ENCODE measurements around the gene CACNA1C.

The CACNA1C gene

DNA sequence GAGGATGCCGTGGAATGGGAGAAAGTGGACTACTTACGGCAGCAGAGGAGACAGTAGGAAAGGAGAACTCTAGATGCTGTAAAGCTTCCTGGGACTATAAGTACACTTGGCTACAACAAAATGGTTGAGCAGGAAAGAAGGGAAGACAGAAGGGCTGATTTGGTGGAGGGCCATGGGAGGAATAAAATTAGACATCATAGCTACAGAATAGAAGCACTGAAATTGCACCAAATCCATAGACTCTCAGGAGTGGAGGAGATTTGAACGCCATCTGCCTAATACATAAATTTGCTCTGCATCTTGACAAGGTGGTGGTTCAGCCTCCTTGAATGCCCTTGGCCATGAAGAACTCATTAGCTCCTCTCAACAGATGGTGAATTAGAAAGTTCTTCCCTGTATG, 32.3 kb upstream of the CACNA1C start:
- Mint-ChIP-seq H3K9me3 (no peaks in the 10 kb centered on the region), H3K27me3 (peaks cover 3% of the 10 kb centered on the region), H3K4me1 (no peaks in the 10 kb centered on the region), H3K36me3 (no peaks in the 10 kb centered on the region), H3K4me3 (no peak overlapping the region), H3K27ac (no peak overlapping the region)

DNA sequence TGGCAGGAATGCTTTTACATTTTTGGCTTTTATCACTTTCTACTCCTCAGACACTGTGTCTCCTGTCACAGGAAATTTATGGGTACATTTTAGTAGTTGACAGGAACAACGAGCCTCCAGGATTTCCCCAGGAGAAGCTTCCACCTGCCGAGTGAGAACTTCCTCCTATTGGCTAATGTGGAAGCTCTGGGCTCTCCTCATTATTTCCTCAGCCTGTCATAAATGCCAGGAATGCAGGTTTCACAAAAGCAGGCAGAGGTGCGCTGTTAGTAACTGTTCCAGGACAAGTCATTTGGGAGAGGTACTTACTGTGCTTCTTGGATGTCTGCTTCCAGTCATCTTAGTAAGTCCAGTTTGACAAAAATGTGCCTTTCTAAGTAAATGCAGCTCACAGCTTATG, 29.4 kb upstream of the CACNA1C start:
- Mint-ChIP-seq H3K27ac (no peak overlapping the region), H3K4me1 (no peaks in the 10 kb centered on the region), H3K27me3 (peaks cover 3% of the 10 kb centered on the region), H3K36me3 (no peaks in the 10 kb centered on the region), H3K4me3 (no peak overlapping the region), H3K9me3 (no peaks in the 10 kb centered on the region)

DNA sequence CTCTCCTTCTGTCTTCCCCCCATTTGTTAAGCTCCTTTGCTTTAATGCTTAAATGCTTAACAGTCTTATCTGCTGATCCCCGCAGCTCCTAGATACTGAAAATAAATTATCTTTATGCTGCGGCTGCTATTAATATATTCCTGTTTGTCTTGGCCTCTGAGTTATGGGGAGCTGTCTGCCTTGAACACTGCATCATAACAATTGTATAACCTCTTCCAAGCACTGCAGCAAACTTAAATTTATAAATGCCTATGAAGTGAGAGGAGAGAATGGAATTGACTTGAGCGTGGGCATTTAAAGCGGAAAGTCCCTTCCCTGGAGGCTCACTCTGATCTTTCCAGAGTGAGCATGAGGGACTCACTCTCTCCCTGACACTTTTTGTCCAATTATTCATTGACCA, 25.4 kb upstream of the CACNA1C start:
- Mint-ChIP-seq H3K4me1 (no peaks in the 10 kb centered on the region), H3K36me3 (no peaks in the 10 kb centered on the region), H3K4me3 (no peak overlapping the region), H3K27me3 (peaks cover 3% of the 10 kb centered on the region), H3K27ac (no peak overlapping the region), H3K9me3 (no peaks in the 10 kb centered on the region)

DNA sequence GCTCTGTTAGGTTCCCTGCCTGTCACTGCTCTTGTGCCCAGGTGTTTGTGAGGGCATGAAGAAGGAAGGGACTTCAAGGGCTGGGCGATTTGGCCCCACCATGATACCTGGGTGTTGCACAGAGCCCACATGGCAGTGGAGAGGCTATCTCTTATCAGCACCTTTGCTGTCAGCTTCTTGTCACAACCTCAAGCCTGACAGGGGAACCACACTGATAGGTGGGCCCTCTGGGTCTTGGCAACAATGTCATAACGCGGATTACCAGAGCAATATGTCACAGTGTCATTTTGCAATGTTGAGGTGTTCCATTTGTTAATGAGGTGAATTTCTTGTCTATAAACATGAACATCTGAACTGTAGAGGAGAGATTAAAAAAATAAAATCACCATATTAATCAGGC, 22.9 kb upstream of the CACNA1C start:
- Mint-ChIP-seq H3K4me1 (peaks cover 4% of the 10 kb centered on the region), H3K27ac (no peak overlapping the region), H3K36me3 (no peaks in the 10 kb centered on the region), H3K9me3 (no peaks in the 10 kb centered on the region), H3K4me3 (no peak overlapping the region), H3K27me3 (peaks cover 8% of the 10 kb centered on the region)

DNA sequence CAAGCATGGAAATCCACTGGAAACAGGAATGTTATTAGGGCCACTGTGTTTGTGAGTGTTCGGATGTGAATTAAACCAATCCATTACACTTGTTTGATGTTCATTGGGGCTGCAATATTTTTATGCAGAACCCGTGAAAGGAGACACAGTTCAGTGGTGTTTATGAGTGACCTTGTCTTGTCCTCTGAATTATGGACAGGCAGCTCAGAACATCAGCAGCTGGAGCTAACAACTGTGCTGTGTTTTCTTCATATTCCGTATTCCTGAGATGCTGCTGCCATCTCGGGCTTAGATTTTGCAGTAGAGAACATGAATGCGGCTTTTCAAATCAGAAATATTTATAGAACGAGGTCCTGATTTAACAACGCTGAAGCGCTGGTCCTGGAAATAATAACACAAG, 20.3 kb upstream of the CACNA1C start:
- Mint-ChIP-seq H3K4me3 (no peak overlapping the region), H3K36me3 (no peaks in the 10 kb centered on the region), H3K4me1 (peaks cover 14% of the 10 kb centered on the region), H3K27me3 (peaks cover 16% of the 10 kb centered on the region), H3K27ac (no peak overlapping the region), H3K9me3 (no peaks in the 10 kb centered on the region)

DNA sequence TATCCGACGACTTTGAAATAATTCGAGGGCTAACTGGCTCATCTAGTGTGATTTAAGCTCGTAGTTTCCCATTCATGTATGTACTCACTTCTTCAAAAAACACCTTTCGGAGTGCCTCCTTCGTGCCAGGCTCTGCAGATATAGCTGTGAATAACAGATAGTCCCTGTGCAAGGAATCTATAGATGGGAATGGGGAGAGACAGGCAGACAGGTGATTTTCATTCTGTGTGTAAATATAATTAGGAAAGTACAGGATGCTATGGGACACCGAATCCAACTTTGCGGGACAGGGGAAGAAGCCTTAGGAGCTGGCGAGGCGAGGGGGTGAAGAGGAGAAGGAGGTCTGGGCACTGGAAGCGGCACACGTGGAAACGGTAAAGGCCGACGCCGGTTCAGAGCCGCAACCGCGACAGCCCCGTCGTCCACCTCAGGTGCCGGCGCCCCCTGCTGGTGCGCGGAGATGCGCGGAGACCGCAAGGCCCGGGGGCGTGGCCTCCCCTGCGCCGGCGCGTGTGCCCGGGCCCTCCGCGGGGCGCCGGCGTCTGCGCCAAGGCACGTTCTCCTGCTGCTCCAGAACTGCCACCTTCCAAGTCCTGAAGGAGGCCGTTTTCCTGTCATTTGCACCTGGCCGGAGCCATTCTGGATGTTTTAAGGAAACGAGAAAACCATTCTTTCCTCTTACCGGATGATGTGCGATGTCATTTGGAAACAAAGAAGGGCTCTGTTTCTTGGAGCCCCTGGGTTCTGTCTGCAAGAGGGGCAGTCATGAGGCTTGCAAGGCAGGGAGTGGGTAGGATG, 18.0 kb upstream of the CACNA1C start:
- H3K27ac Mint-ChIP-seq, result peak overlapping the region; percentile 66
- H3K27me3 Mint-ChIP-seq, result peaks cover 16% of the 10 kb centered on the region
- no peaks in the 10 kb centered on the region for H3K9me3 Mint-ChIP-seq

DNA sequence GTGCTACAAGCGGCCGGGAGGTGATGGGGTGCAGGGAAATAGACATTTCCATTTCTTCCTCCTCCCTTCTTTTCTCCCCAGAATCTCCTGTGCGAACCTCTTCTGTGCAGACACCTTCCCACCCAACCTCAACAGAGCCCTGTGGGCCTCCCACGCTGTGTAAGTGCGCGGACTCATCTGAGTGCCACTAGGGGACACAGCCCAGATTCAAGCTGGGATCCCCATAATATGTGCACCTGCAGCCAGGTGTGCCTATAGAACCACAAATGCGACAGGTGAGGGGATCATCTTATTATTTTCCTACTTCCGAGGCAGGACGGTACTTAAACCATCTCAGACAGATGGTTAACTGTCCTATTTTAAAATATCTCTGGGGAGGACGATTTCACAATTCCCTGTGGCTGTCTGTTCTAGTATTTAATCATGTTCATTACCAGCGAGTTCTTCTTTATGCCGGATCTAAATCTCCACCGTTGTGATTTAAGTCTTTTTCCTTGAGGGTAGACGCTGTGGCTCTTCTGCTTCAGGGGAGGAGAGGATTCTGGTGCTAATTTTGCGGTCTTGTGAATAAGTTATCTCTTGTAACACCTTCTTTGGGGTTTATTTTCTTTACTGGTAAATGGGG, 17.2 kb upstream of the CACNA1C start:
- Mint-ChIP-seq H3K36me3 (no peaks in the 10 kb centered on the region), H3K27ac (no peak overlapping the region), H3K4me1 (peaks cover 14% of the 10 kb centered on the region), H3K9me3 (no peaks in the 10 kb centered on the region), H3K4me3 (peak overlapping the region; percentile 69), H3K27me3 (peaks cover 15% of the 10 kb centered on the region)

More for the DNA sequence above, 18.0 kb upstream of the CACNA1C start:
- Mint-ChIP-seq H3K4me3 (peak overlapping the region; percentile 69), H3K4me1 (peaks cover 14% of the 10 kb centered on the region), H3K36me3 (no peaks in the 10 kb centered on the region)

DNA sequence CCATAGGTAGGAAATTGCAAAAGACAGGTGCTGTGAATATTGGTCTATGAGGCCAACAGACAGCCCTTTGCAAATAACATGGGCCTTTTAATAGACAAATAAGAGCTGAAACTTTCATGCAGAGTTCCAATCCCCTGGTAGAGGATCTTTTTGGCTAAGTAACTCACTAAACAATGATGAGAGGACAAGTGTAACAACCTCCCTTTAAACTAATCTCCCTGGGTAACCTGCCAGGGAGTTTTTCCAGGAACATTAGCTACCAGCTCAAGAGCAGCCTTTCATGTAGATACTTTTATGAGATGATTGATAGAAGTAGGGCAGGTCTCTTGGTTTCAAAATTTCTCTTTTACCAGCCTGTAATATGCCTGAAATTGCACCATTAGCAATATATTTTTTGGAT, 13.8 kb upstream of the CACNA1C start:
- no peaks in the 10 kb centered on the region for H3K36me3 Mint-ChIP-seq
- no peak overlapping the region for H3K27ac Mint-ChIP-seq
- no peaks in the 10 kb centered on the region for H3K9me3 Mint-ChIP-seq
- H3K27me3 Mint-ChIP-seq, result peaks cover 17% of the 10 kb centered on the region
- peaks cover 14% of the 10 kb centered on the region for H3K4me1 Mint-ChIP-seq
- no peak overlapping the region for H3K4me3 Mint-ChIP-seq

DNA sequence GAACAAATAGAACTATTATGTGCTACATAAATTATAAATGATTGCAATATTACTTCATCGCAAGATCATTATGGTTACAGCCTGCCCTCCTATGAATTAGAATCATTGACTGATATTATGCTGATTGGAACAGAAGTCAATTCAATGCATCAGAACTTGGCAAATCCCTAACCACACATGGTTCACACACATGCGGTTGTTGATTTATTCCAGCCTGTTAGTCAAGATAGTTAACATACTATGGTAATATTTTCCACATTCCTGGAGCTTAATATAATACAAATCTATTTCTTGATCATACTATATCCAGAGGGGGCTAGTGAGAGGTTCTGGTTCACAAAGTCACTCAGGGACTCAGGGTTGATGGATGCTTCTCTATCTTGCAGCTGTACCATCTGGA, 9.7 kb upstream of the CACNA1C start:
- no peak overlapping the region for H3K27ac Mint-ChIP-seq
- H3K36me3 Mint-ChIP-seq, result no peaks in the 10 kb centered on the region
- H3K27me3 Mint-ChIP-seq, result peaks cover 13% of the 10 kb centered on the region
- no peak overlapping the region for H3K4me3 Mint-ChIP-seq
- H3K9me3 Mint-ChIP-seq, result no peaks in the 10 kb centered on the region
- H3K4me1 Mint-ChIP-seq, result no peaks in the 10 kb centered on the region

DNA sequence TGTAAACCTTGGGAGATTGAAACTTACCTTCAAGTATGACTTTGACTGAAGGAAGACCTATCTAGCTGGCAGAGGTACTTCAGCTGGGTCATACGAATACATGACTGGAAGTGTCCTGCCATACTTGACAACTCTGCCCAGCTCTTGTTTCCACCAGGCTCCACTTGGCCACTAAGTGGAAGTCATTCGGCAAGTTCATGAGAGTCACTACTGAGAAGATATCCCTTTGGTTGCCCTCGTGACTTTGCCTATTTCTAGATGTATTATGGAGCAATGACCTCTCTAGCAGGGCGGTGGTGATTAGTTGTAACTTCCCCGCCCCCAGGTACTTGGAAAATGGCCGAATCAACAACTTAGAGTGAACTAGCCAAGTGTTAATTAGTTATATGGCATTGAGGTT, 8.6 kb upstream of the CACNA1C start:
- H3K36me3 Mint-ChIP-seq, result no peaks in the 10 kb centered on the region
- H3K9me3 Mint-ChIP-seq, result no peaks in the 10 kb centered on the region
- H3K27ac Mint-ChIP-seq, result no peak overlapping the region
- no peaks in the 10 kb centered on the region for H3K4me1 Mint-ChIP-seq
- peaks cover 19% of the 10 kb centered on the region for H3K27me3 Mint-ChIP-seq
- H3K4me3 Mint-ChIP-seq, result no peak overlapping the region

DNA sequence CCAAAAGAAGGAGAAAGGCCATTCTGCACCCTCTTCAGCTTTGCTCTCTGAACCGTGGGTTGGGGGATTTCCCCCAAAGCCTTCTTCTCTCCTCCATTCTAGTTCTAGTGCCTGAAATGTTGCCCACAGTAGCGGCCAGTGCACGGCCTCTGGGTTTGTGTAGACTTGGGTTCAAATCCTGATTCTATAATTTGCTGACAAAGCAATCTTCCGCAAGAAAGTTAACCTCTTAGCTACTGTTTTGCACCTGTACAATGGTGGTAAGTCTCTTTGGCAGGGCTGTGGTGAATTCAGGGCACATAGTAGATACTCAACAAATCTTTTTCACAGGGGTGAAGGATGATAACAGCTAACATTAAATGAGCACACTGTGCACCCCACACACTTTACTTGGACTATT, 5.8 kb upstream of the CACNA1C start:
- Mint-ChIP-seq H3K27ac (no peak overlapping the region), H3K27me3 (peaks cover 40% of the 10 kb centered on the region), H3K36me3 (no peaks in the 10 kb centered on the region), H3K4me1 (peaks cover 11% of the 10 kb centered on the region), H3K9me3 (no peaks in the 10 kb centered on the region), H3K4me3 (no peak overlapping the region)

DNA sequence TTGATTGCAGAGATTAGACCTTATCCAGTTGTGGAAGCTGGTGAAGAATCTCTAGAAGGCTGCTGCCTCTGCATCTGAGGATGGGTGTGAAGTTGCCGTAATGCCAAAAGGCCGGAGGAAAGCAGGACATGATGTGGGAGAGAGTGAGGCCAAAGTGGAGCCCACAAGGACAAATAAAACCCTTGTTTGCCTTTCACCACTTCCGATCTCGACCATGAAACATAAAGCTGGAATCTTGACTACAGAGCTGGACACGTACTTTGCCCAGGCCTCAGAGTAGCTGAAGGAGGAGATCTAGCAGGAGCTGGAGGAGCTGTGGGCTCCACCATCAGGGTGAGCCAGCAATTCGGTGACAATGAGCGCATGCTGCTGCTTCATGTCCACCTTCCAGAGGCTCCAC, 5.0 kb upstream of the CACNA1C start:
- H3K27ac Mint-ChIP-seq, result no peak overlapping the region
- H3K36me3 Mint-ChIP-seq, result no peaks in the 10 kb centered on the region
- H3K9me3 Mint-ChIP-seq, result no peaks in the 10 kb centered on the region
- H3K27me3 Mint-ChIP-seq, result peaks cover 36% of the 10 kb centered on the region
- H3K4me1 Mint-ChIP-seq, result peaks cover 11% of the 10 kb centered on the region
- no peak overlapping the region for H3K4me3 Mint-ChIP-seq

DNA sequence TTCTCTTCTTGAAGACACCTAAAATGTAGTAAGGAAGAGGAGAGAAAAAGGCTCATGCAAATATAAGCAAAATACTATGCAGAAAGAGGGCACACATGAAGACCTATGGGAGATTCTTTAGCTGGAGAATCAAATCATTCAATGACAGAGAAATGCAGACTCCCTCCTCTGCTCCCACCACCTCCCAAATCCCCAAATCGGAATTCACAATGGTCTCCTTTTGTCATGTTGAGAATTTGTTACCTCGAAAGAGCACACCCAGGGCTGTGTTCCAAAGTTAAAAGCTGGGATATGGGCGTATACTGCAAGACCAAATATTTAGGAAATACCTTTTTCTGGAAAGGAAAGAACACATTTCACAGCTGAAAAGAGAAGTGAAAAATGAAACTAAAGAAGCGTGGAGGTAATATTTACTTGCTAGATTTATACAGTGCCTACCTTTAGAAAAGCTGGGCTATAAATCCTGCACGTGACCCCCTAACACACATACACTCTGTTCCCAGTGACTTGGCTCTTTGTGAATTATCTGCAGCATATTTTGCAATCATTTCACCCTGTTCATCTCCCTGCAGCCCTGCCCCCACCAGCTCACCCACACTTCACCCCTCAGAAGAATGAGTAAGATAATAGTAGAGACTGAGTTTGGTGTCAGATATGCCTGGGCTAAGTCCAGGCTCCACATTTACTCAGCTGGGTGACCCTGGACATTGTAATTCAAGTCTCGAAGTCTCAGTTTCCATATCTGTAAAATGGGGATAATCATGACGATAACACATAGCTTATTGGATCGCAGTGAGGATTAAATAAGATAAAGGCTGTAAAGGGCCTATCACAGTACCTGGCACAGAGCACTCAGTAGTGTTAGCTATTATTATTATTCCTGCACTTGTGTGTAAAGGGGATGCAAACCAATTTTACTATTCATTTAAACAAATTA, 2.9 kb upstream of the CACNA1C start:
- H3K4me3 Mint-ChIP-seq, result no peak overlapping the region
- peaks cover 40% of the 10 kb centered on the region for H3K27me3 Mint-ChIP-seq
- peaks cover 24% of the 10 kb centered on the region for H3K4me1 Mint-ChIP-seq
- no peak overlapping the region for H3K27ac Mint-ChIP-seq
- no peaks in the 10 kb centered on the region for H3K9me3 Mint-ChIP-seq
- no peaks in the 10 kb centered on the region for H3K36me3 Mint-ChIP-seq

DNA sequence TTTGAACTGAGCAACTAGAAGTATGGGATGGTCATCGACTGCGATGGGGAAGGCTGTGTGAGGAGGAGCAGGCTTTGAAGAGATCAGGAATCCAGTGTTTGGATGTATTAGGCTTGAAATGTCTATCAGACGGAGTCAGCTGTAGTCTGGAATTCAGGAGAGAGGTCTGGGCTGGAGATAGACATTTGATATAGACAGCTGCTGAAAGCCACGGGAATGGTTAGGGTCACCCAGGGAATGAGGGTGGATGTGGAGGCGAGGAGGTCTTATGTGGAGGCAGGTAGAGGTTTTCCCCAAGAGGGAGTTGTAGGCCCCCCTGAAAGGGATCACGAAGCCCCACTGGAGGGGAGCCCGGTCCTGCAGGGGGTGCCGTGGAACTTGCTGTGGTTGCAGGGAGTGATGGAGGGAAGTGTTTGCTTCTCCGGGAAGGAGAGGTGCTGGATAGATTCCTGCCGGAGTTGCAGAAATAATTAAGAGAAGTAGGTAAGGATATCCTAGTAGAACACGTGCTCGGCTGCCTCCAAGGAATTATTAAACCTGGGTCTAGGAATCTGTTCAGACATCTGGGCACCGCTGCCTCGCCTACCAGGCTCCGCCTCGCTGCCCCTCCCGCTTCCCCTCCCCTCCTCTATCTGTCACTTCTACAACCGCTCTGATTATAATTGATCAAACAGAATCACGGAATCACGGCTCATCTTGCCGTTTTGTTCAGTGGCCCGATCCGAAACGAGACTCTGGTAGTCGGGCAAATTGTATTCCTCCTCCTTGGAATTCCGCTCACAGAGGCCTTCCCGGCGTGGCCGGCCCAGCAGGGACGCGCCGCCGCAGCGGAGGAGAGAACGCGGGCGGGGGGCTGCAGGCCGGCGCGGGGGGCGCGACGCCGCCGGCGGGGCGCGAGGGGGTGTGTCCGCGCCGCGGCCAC, 826 bp upstream of the CACNA1C start:
- H3K36me3 Mint-ChIP-seq, result no peaks in the 10 kb centered on the region
- peak overlapping the region; percentile 86 for H3K4me3 Mint-ChIP-seq
- no peaks in the 10 kb centered on the region for H3K9me3 Mint-ChIP-seq
- peak overlapping the region; percentile 80 for H3K27ac Mint-ChIP-seq
- peaks cover 24% of the 10 kb centered on the region for H3K4me1 Mint-ChIP-seq
- H3K27me3 Mint-ChIP-seq, result peaks cover 51% of the 10 kb centered on the region

DNA sequence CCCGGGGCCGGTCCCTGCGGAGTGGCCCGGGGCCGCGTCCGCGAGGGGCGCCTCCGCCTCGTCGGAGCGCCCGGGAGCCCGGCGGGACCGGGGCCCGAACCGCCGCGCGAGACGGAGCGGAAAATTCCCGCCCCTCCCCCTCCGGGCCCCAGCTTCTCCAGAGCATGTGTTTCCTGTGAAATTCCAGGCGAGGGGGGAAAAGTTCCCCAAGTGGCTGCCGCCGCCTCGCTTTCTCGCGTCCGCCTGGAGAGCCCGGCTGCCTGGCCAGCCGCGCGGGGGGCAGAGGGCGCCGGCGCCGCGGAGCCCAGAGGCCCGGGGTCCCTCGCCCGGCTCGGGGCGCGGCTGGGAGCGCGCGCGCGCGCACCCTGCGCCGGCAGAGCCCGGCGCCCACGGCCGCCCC, 904 bp downstream of the CACNA1C start:
- Mint-ChIP-seq H3K27me3 (peaks cover 54% of the 10 kb centered on the region), H3K4me3 (no peak overlapping the region), H3K4me1 (peaks cover 24% of the 10 kb centered on the region), H3K27ac (no peak overlapping the region), H3K9me3 (no peaks in the 10 kb centered on the region), H3K36me3 (no peaks in the 10 kb centered on the region)

Measured in activated naive CD4-positive, alpha-beta T cell treated with anti-CD3 and anti-CD28 coated beads, Interleukin-2, amount 50 U/mL, for 24 hours (primary cell).